ENCODE measurements around the gene UGT1A10. TPM values are rescaled to one million over a fixed set of nuclear protein-coding genes. Genes with fewer than 3 reads are reported as not detected.

Gene UGT1A10
- total RNA-seq, 2 experiments from 2014 or later = not detected

GRCh38 chr2:233691443-233692433, 55.5 kb downstream of the UGT1A10 start:
- peaks cover 4% of the 10 kb centered on the region for H3K27me3 Mint-ChIP-seq
- H3K4me1 Mint-ChIP-seq (ENCODE audit: low read depth) = no peaks in the 10 kb centered on the region
- ATAC-seq = no peak
- no peaks in the 10 kb centered on the region for H3K9me3 Mint-ChIP-seq
- intact Hi-C loops (cut with micrococcal nuclease) = no loop called here
- POLR2A ChIA-PET = interaction anchor here (1.0 kb wide), 1 partner anchor 16 kb away, joined by 3 read pairs; no protein-coding TSS in a partner anchor
- H3K27ac Mint-ChIP-seq = no peak overlapping the region
- H3K4me3 Mint-ChIP-seq = no peak overlapping the region
- no peak for DNase-seq
- no peak for TF ChIP-seq CTCF (IDR thresholded peaks at IDR 0.05)
- CTCF ChIA-PET = interaction anchor here (0.6 kb wide), 1 partner anchor 20 kb away, joined by 3 read pairs; no protein-coding TSS in a partner anchor
- no peaks in the 10 kb centered on the region for H3K36me3 Mint-ChIP-seq (ENCODE audit: low read depth)

- peaks cover 5% of the 10 kb centered on the region for H3K27me3 Mint-ChIP-seq
- CTCF ChIA-PET = no interaction called here
Observed at GRCh38 chr2:233692648-233693047, 56.4 kb downstream of the UGT1A10 start, which contains the start of gene UGT1A6. TSS of gene UGT1A6 (plus strand) at chr2:233692890. CDS start at chr2:233693005, 115 bp downstream.

GRCh38 chr2:233693963-233694362, 57.7 kb downstream of the UGT1A10 start:
- DNase-seq (no peak), ATAC-seq (no peak)
- Mint-ChIP-seq H3K36me3 (ENCODE audit: low read depth) (no peaks in the 10 kb centered on the region), H3K9me3 (no peaks in the 10 kb centered on the region), H3K27me3 (peaks cover 5% of the 10 kb centered on the region), H3K4me1 (ENCODE audit: low read depth) (no peaks in the 10 kb centered on the region), H3K27ac (no peak overlapping the region), H3K4me3 (no peak overlapping the region)
- TF ChIP-seq CTCF (IDR thresholded peaks at IDR 0.05) = no peak
- intact Hi-C loops (cut with micrococcal nuclease) = no loop called here
- ChIA-PET CTCF (no interaction called here), POLR2A (no interaction called here)

More at GRCh38 chr2:233692648-233693047, 56.4 kb downstream of the UGT1A10 start, which contains the start of gene UGT1A6:
- no peaks in the 10 kb centered on the region for H3K9me3 Mint-ChIP-seq
- POLR2A ChIA-PET = interaction anchor here (1.0 kb wide), 1 partner anchor 17 kb away, joined by 3 read pairs; no protein-coding TSS in a partner anchor
- ATAC-seq (no peak), DNase-seq (no peak)
- no peaks in the 10 kb centered on the region for H3K4me1 Mint-ChIP-seq (ENCODE audit: low read depth)
- intact Hi-C loops (cut with micrococcal nuclease) = no loop called here
- H3K4me3 Mint-ChIP-seq = no peak within 1 kb of the TSS
- H3K27ac Mint-ChIP-seq = no peak within 1 kb of the TSS
- H3K36me3 Mint-ChIP-seq (ENCODE audit: low read depth) = no peaks in the 10 kb centered on the region
- TF ChIP-seq CTCF (IDR thresholded peaks at IDR 0.05) = no peak

- Mint-ChIP-seq H3K27ac (no peak overlapping the region), H3K4me3 (no peak overlapping the region), H3K4me1 (ENCODE audit: low read depth) (no peaks in the 10 kb centered on the region), H3K9me3 (no peaks in the 10 kb centered on the region), H3K36me3 (ENCODE audit: low read depth) (no peaks in the 10 kb centered on the region), H3K27me3 (peaks cover 8% of the 10 kb centered on the region)
- no peak for TF ChIP-seq CTCF (IDR thresholded peaks at IDR 0.05)
- ChIA-PET CTCF (interaction anchor here (1.2 kb wide), 1 partner anchor 12 kb away, joined by 3 read pairs; no protein-coding TSS in a partner anchor), POLR2A (no interaction called here)
- DNase-seq (no peak), ATAC-seq (no peak)
- intact Hi-C loops (cut with micrococcal nuclease) = no loop called here
Observed at GRCh38 chr2:233698740-233699139, 62.5 kb downstream of the UGT1A10 start.

All from activated CD8-positive, alpha-beta T cell treated with anti-CD3 and anti-CD28 coated beads for 36 hours (primary cell).